Spleen (tissue), 7 donors: Measurements from ENCODE around the gene UNC13A.

ENCODE experiments used
- POLR2AphosphoS5 ChIP-seq, 3 donors: sonication (generic); formaldehyde crosslinking; IDR thresholded peaks; one replicate each; pipeline ENCODE4 v1.5.1; 2017; ENCODE audit warnings: antibody characterized with exemption in 3 of 3
- TF ChIP-seq, protein P1 (sequence below), 11 experiments: fragments of 200-600 bp in 7 of 11; fragments of 450-650 bp in 4 of 11; sonication (generic) in 4 of 11; IDR thresholded peaks in 8 of 11; conservative IDR thresholded peaks in 3 of 11; 1 replicate in 7 of 11; 2 replicates in 4 of 11; pipeline versions ENCODE4 v1.4.0 to v1.8.0; 2016 to 2021; ENCODE audit warnings: antibody characterized with exemption in 11 of 11, inconsistent platforms in 4 of 11, mild to moderate bottlenecking in 1 of 11
- donor health status: DM: no; HTN: no; CAD: no; lungs with moderate emphysema.
- donor health status: DM: no; HTN: no; CAD: no.
- donor health status: DM: no; HTN: no; CAD: no.

- TF ChIP-seq, protein P1, sequence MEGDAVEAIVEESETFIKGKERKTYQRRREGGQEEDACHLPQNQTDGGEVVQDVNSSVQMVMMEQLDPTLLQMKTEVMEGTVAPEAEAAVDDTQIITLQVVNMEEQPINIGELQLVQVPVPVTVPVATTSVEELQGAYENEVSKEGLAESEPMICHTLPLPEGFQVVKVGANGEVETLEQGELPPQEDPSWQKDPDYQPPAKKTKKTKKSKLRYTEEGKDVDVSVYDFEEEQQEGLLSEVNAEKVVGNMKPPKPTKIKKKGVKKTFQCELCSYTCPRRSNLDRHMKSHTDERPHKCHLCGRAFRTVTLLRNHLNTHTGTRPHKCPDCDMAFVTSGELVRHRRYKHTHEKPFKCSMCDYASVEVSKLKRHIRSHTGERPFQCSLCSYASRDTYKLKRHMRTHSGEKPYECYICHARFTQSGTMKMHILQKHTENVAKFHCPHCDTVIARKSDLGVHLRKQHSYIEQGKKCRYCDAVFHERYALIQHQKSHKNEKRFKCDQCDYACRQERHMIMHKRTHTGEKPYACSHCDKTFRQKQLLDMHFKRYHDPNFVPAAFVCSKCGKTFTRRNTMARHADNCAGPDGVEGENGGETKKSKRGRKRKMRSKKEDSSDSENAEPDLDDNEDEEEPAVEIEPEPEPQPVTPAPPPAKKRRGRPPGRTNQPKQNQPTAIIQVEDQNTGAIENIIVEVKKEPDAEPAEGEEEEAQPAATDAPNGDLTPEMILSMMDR (IDR thresholded peaks at IDR 0.05 in 8 of 11, conservative IDR thresholded peaks at IDR 0.05 in 3 of 11): peak in 9 of 11 experiments; percentile 40 to 74 (median 68)
- TF ChIP-seq POLR2AphosphoS5 (IDR thresholded peaks at IDR 0.05): peak; percentile 72 to 83 (median 79)
Observed at GRCh38 chr19:17605761-17606589, 82.2 kb downstream of the UNC13A start.
